SW 1271 (cell line): ENCODE measurements around the gene FRMD3.

ENCODE experiments used
- DNase-seq, 2 experiments: peaks; one replicate each; lab custom pipeline; 2025; lab: John Stamatoyannopoulos, UW

Gene FRMD3

GRCh38 chr9:83473488-83473971 lies 64.7 kb downstream of the FRMD3 start:
- no peak for DNase-seq

GRCh38 chr9:83472764-83473163 lies 65.4 kb downstream of the FRMD3 start:
- no peak for DNase-seq

- peak; percentile 32 to 41 for DNase-seq
Observed at GRCh38 chr9:83472221-83472665, 66.0 kb downstream of the FRMD3 start.

- no peak for DNase-seq
Observed at GRCh38 chr9:83471241-83471640, 67.0 kb downstream of the FRMD3 start.

GRCh38 chr9:83469722-83470121 lies 68.5 kb downstream of the FRMD3 start:
- DNase-seq, result no peak

- DNase-seq, result no peak
Observed at GRCh38 chr9:83468821-83469220, 69.4 kb downstream of the FRMD3 start.

GRCh38 chr9:83466877-83467276 lies 71.3 kb downstream of the FRMD3 start:
- DNase-seq, result no peak

GRCh38 chr9:83466351-83466750 lies 71.8 kb downstream of the FRMD3 start:
- no peak for DNase-seq

- no peak for DNase-seq
Observed at GRCh38 chr9:83459830-83460229, 78.4 kb downstream of the FRMD3 start.

GRCh38 chr9:83458530-83458929 lies 79.7 kb downstream of the FRMD3 start:
- DNase-seq, result no peak

- no peak for DNase-seq
Observed at GRCh38 chr9:83457005-83457404, 81.2 kb downstream of the FRMD3 start.

- no peak for DNase-seq
Observed at GRCh38 chr9:83456226-83456625, 82.0 kb downstream of the FRMD3 start.

- no peak for DNase-seq
Observed at GRCh38 chr9:83454076-83454475, 84.1 kb downstream of the FRMD3 start.

GRCh38 chr9:83451308-83451707 lies 86.9 kb downstream of the FRMD3 start:
- no peak for DNase-seq

GRCh38 chr9:83449983-83450382 lies 88.2 kb downstream of the FRMD3 start:
- DNase-seq, result no peak

GRCh38 chr9:83449166-83449565 lies 89.0 kb downstream of the FRMD3 start:
- no peak for DNase-seq

GRCh38 chr9:83448626-83449025 lies 89.6 kb downstream of the FRMD3 start:
- DNase-seq, result no peak

GRCh38 chr9:83447351-83447750 lies 90.8 kb downstream of the FRMD3 start:
- no peak for DNase-seq

- no peak for DNase-seq
Observed at GRCh38 chr9:83445703-83446265, 92.4 kb downstream of the FRMD3 start.

- no peak for DNase-seq
Observed at GRCh38 chr9:83444110-83444509, 94.1 kb downstream of the FRMD3 start.

- no peak for DNase-seq
Observed at GRCh38 chr9:83441390-83441789, 96.8 kb downstream of the FRMD3 start.

- DNase-seq, result no peak
Observed at GRCh38 chr9:83440641-83441040, 97.6 kb downstream of the FRMD3 start.

GRCh38 chr9:83435301-83435700 lies 102.9 kb downstream of the FRMD3 start:
- no peak for DNase-seq

GRCh38 chr9:83434254-83434653 lies 103.9 kb downstream of the FRMD3 start:
- no peak for DNase-seq
